ENCODE data around the gene ULK4.
"Not testable (repeated sequence)": the region's sequence is repeated elsewhere in the genome, so short reads cannot be mapped to it uniquely, and the experiment has no call there.

Gene ULK4

DNA sequence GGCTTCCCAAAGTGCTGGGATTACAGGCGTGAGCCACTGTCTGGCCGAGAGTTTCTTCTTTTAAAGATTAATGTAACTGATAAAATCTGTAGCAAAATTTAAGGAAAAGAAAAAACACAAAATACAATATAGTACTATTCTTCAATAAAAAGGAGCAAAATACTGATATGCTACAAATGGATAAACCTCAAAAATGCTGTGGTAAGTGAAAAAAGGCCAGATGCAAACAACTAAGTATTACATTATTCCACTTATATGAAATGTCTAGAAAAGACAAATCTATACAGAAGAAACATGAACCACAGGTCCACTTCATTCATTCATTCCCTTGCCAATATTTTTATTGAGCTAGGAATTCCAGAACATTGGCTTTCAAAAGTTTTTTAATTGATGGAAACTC lies 463.1 kb downstream of the ULK4 start:
- no peak for DNase-seq (ENCODE audit: low spot score)

GRCh38 chr3:41490360-41490759 lies 471.5 kb downstream of the ULK4 start:
- no peak for DNase-seq (ENCODE audit: low spot score)

GRCh38 chr3:41489231-41489630 lies 472.7 kb downstream of the ULK4 start:
- no peak for DNase-seq (ENCODE audit: low spot score)

GRCh38 chr3:41488501-41488900 lies 473.4 kb downstream of the ULK4 start:
- no peak for DNase-seq (ENCODE audit: low spot score)

DNA sequence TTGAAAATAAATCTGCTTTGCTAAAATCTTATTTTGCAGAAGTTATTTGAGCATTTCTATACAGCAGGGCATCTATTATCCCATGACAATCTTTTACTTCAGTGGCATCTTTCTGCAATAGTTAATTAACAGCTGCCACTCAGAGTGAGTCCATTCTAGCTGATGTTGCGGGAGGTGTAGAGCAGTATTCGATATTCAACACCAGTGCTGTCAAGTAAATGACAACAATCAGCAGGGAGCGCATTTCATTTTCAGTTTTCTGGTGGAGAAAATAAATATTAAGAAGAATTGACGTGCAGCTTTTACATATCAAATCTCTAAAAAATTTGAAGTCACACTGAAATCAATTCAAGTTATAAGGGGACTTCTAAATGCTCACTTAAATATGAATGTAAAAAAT lies 476.4 kb downstream of the ULK4 start:
- DNase-seq (ENCODE audit: low spot score), result no peak

DNA sequence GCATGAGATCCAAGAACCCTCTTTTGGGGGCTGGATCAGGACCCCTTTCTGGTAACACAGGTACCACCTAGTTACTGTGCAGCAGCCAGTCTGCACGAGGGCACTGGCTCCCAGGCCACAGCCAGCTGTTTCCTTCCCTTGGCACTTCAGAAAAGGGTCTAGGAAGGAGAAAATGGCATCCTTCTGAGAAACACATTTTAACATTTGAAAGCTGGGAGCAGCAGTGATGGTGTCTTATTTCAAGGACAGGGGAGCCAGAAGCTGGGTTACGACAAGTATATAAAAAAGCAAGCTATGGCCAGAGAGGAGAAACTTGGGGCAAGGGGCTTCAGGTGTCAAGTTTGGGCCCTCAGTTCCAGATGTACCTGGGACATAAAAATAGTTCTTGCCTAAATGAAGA lies 479.8 kb downstream of the ULK4 start:
- no peak for DNase-seq (ENCODE audit: low spot score)

GRCh38 chr3:41478278-41478677 lies 483.6 kb downstream of the ULK4 start:
- DNase-seq (ENCODE audit: low spot score), result no peak

DNA sequence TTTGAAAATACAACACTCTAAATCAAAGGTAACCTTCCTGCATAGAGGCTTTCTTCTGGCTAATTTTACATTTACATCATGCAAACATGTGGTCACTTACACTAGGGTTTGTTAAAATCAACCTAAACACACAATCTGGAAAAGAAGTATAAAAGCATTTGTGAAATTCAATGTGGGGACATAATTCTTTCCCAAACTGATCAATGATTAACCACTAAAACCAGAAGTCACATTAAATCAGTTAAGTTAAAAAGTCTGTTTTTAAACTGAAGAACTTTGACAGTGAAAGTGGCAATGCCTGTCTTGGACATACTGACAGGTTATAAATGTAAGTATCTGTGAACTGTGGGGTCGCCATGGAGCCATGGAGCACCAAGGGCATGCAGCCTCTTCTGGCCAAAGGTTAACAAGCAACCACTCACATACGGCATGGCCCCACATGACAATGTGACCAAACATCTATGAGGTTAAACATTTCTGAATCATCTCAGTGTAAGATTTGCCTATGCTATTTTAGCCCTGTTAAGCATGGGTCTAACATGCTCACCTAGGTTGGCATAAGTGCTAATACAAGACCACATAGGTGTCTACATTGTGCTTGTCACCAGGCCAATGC lies 484.4 kb downstream of the ULK4 start:
- DNase-seq (ENCODE audit: low spot score), result peak; percentile 22

GRCh38 chr3:41469083-41469482 lies 492.8 kb downstream of the ULK4 start:
- no peak for DNase-seq (ENCODE audit: low spot score)

- no peak for DNase-seq (ENCODE audit: low spot score)
Observed at GRCh38 chr3:41467481-41467880, 494.4 kb downstream of the ULK4 start.

DNA sequence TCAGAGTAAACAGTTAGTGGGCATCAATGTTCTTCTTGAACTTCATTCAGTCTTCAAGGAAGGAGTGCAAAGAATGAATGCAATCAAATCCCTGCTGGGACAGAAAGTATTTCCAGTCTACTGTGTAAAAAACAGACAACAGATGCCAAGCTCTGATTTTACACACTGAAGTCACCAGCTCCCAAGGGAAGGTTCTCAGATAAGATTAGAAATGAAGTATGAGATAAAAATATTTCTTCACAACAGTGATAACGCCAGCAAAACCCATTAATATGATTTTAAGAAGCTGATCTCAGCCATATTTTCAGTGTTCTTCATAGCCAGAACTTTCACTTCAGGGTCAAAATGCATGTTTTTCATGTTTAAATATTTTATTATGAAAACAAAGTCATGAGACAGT lies 497.0 kb downstream of the ULK4 start:
- DNase-seq (ENCODE audit: low spot score), result no peak

- DNase-seq (ENCODE audit: low spot score), result no peak
Observed at GRCh38 chr3:41464401-41464800, 497.5 kb downstream of the ULK4 start.

- DNase-seq (ENCODE audit: low spot score), result no peak
Observed at GRCh38 chr3:41462103-41462691, 499.7 kb downstream of the ULK4 start.

GRCh38 chr3:41460736-41461135 lies 501.2 kb downstream of the ULK4 start:
- no peak for DNase-seq (ENCODE audit: low spot score)

DNA sequence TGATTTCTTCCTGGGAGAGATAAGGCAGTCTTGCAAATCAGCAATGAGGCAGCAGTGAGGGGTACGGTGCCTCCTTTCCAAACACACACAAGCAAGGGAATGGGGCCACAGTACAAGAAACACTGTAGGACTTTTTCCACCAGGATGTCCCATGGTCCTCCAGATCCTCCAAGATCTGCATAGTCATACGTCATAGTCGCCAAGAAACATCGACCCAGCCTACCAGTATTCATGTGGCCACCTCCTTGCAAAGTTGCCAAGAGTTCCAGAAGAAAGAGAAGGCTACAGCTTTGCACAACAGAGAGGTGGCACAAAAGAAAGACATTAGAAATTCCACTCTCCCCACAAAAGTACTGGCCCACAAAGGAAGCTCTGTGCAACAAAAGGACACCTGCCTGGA lies 504.7 kb downstream of the ULK4 start:
- no peak for DNase-seq (ENCODE audit: low spot score)

GRCh38 chr3:41456162-41456561 lies 505.7 kb downstream of the ULK4 start:
- no peak for DNase-seq (ENCODE audit: low spot score)

GRCh38 chr3:41453618-41454017 lies 508.3 kb downstream of the ULK4 start:
- not testable (repeated sequence) for DNase-seq (ENCODE audit: low spot score)

GRCh38 chr3:41450416-41451231 lies 511.3 kb downstream of the ULK4 start:
- DNase-seq (ENCODE audit: low spot score), result peak; percentile 8

DNA sequence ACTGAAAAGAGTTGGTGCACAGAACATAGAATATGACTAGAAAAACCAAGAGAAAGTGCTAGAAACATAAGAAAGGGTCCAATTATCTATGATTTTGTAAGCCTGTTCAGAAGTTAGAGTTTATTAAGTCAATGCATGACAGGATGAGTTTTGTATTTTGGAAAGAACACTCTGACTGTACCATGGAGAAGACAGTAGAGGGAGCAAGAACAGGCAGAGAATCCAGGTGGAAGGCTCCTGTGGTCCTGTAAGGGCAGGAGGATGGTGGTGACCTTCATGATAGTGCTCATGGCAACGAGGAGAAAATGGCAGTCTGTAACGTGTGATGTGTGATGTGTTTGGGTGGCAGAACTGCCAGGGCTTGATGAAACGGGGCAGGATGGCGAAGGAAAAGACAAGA lies 513.5 kb downstream of the ULK4 start:
- DNase-seq (ENCODE audit: low spot score), result no peak

DNA sequence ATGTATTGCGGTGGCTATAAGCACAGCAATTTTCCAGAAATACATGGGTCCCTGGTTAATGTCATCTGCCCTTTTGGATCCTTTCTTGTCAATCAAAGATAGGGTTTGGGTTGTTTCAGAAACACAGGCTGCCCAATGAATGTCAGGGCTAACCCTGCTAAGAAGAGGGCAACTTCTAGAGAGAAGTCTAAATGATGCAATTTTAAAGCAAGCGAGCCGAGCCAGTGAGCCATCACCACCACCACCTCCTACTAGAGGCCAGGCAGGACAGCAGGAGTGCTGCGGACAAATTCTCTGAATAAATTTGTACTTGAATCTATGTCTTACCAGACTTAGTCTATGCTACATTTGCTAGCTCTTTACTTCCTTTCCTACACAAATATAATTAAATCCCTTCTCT lies 514.2 kb downstream of the ULK4 start:
- DNase-seq (ENCODE audit: low spot score), result no peak

DNA sequence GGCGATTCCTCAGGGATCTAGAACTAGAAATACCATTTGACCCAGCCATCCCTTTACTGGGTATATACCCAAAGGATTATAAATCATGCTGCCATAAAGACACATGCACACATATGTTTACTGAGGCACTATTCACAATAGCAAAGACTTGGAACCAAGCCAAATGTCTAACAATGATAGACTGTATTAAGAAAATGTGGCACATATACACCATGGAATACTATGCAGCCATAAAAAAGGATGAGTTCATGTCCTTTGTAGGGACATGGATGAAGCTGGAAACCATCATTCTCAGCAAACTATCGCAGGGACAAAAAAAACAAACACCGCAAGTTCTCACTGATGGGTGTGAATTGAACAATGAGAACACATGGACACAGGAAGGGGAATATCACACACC lies 515.6 kb downstream of the ULK4 start:
- DNase-seq (ENCODE audit: low spot score), result not testable (repeated sequence)

DNA sequence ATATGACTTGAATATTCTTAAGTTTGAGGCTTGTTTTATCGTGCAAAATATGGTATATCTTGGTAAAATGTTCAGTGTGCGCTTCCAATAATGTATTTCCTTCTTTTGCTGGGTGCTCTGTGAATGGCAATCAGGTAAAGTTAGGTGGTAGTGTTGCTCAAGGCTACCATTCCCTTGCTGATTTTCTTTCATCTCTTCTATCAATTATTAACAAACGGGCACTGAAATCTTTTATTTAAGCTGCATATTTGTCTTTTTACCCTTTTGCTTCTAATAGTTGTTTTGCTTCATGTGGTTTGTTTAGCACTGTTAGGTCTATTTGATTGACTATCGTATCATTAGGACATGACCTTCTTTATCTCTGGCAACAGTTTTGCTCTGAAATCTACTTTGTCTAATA lies 520.3 kb downstream of the ULK4 start:
- no peak for DNase-seq (ENCODE audit: low spot score)

- DNase-seq (ENCODE audit: low spot score), result no peak
Observed at GRCh38 chr3:41441139-41441538, 520.8 kb downstream of the ULK4 start.
